Iris pigment epithelial cell (primary cell): ENCODE results near the gene RCOR3.
"Not testable (repeated sequence)": the region's sequence is repeated elsewhere in the genome, so short reads cannot be mapped to it uniquely, and the experiment has no call there.

Experiments
- DNase-seq: peaks from one replicate; pipeline ENCODE4 v3.0.0-alpha.2; 2011; ENCODE audit warnings: low read depth

Gene RCOR3

GRCh38 chr1:211340622-211341507 lies 81.7 kb downstream of the RCOR3 start:
- no peak for DNase-seq

GRCh38 chr1:211341999-211342398 lies 82.8 kb downstream of the RCOR3 start:
- no peak for DNase-seq

GRCh38 chr1:211343607-211344006 lies 84.4 kb downstream of the RCOR3 start:
- DNase-seq = peak; percentile 38

DNA sequence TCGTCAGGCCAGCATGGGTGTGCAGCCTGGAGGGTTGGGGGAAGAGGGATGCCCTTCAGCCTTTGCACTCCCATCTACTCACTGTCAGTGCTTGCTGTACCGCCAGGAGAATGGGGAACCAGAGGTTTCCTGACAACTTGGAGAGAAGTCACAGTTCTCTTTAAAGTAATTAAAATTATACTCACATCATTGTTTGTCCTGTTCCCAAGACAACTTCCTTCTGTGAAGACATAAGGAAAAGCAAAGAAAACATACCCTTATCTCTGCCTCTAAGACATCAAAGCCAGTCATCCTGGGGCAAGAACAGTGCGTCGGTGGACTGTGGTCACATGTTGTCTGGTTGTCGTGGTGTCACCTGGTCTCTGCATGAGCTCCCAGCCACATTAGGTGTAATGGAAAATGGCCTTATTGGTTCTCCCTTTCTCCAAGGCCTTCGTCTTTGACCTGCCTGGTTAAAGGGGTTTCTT lies 85.0 kb downstream of the RCOR3 start:
- peak; percentile 31 for DNase-seq

- peak; percentile 56 for DNase-seq
Measured at GRCh38 chr1:211345719-211346118, 86.6 kb downstream of the RCOR3 start.

- DNase-seq = no peak
Measured at GRCh38 chr1:211347077-211347844, 88.1 kb downstream of the RCOR3 start.

- no peak for DNase-seq
Measured at GRCh38 chr1:211348547-211348946, 89.4 kb downstream of the RCOR3 start.

GRCh38 chr1:211349741-211350140 lies 90.6 kb downstream of the RCOR3 start:
- DNase-seq = no peak

DNA sequence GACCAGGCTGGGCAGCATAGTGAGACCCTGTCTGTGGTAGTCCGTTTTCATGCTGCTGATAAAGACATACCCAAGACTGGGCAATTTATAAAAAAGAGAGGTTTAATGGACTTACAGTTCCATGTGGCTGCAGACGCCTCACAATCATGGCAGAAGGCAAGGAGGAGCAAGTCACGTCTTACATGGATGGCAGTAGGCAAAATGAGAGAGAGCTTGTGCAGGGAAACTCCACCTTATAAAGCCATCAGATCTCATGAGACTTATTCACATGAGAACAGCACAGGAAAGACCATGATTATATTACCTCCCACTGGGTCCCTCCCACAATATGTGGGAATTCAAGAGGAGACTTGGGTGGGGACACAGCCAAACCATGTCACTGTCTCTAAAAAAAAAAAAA lies 92.9 kb downstream of the RCOR3 start:
- DNase-seq = not testable (repeated sequence)

DNA sequence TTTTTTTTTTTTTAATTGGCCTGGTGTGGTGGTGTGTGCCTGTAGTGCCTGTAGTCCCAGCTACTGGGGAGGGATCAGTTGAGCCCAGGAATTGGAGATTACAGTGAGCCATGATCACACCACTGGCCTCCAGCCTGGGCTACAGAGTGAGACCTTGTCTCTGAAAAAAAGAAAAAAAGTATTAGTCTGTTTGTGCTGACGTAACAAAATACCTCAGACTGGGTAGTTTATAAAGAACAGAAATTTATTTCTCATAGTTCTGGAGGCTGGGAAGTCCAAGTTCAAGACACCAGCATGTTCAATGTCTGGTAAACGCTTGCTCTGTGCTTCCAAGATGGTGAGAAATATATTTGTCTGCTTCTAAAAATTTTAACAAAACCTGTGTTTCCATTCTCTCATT lies 93.3 kb downstream of the RCOR3 start:
- no peak for DNase-seq

- DNase-seq = peak; percentile 21
Measured at GRCh38 chr1:211352985-211353515, 93.9 kb downstream of the RCOR3 start.

DNA sequence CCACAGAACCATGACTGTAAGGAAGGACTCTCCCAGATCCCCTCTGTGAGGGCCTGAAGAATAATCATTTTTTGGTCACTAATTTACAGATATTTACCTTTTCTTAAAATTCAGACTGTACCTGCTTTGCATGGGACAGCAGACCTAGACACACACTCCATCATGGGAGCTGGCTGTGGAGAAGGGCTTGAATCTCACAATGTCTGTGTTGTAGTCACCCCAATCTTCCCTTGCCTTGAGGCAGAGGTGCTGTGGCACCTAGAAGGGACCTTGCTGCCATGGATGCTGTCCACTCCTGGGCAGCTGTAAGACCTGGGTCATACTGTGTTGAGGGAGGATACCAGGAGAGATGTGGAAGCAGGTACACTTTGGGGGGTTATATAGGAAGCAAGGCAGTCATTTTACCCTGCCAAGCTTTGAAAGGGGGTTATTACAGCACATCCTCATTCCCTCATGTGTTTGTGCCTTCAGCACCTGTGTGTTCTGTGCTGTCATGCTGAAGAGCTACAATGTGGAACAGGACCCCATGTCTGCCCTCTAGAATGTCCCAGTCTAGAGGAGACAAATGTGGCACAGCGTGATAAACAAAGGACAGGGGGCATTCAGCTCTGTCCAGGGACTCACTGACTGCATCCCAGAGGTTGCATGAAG lies 94.5 kb downstream of the RCOR3 start:
- DNase-seq = no peak

DNA sequence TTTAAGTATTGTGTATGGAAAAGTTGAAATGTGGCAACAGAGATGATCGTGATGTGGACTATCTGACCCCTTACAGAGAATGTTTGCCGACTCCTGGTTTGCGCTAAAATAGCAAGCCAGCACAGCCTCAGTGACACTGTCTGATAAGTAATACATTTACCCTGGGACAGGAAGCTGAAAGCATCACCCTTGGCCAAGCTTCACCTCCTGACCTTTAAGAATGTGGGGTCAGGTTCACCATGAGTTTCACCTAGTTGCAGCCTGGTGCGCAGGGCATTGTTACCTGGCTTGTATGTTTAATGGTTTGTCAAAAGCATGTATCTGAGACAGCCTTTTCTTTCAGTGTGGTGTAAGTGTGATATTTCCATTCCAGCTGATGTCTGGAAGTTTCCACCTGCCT lies 96.7 kb downstream of the RCOR3 start:
- DNase-seq = no peak

GRCh38 chr1:211356723-211357407 lies 97.7 kb downstream of the RCOR3 start:
- DNase-seq = peak; percentile 61

GRCh38 chr1:211358685-211359084 lies 99.5 kb downstream of the RCOR3 start:
- DNase-seq = no peak

GRCh38 chr1:211359876-211360275 lies 100.7 kb downstream of the RCOR3 start:
- DNase-seq = no peak

DNA sequence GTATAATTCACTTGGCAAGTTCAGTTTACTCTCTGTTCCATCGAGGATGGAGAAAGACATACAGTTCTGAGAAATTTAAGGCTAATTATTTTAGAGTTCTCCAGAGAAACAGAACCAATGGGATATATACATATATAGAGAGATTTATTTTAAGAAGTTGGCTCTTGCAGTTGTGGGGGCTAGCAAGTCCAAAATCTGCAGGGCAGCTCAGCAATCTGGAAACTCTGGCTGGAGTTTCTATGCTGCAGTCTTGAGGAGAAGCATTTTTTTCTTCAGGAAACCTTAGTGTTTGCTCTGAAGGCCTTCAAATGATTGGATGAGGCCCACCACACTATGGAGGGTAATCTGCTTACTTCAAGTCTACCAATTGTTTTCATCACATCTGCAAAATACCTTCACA lies 102.0 kb downstream of the RCOR3 start:
- DNase-seq = no peak
